Keratinocyte (primary cell): ENCODE results near the gene RFTN1.

Experiments
- CTCF ChIP-seq, 3 experiments: IDR thresholded peaks in 1 of 3; conservative IDR thresholded peaks in 1 of 3; optimal IDR thresholded peaks in 1 of 3; 2 replicates in 2 of 3; 3 replicates in 1 of 3; pipeline versions ENCODE3 to v1.5.1; 2011; ENCODE audit warnings: low read length in 3 of 3, mild to moderate bottlenecking in 3 of 3, moderate library complexity in 2 of 3, control low read depth in 1 of 3, inconsistent platforms in 1 of 3; ENCODE audit not compliant: insufficient read depth in 2 of 3; ENCODE audit errors: extremely low read depth in 1 of 3
- EZH2 ChIP-seq: IDR thresholded peaks from one replicate; pipeline ENCODE4 v1.6.1; 2012; ENCODE audit warnings: inconsistent platforms, mild to moderate bottlenecking, low read length, moderate library complexity

GRCh38 chr3:16426029-16426400 lies 87.5 kb downstream of the RFTN1 start:
- TF ChIP-seq CTCF (optimal IDR thresholded peaks at IDR 0.05 in 1 of 3, IDR thresholded peaks at IDR 0.05 in 1 of 3, conservative IDR thresholded peaks at IDR 0.05 in 1 of 3; ENCODE audit: extremely low read depth in 1 of 3, insufficient read depth in 2 of 3, low read length in 3 of 3) (no peak), EZH2 (no peak)
